ENCODE measurements around the gene OTUD3. TPM values are rescaled to one million over a fixed set of nuclear protein-coding genes. Genes with fewer than 3 reads are reported as not detected.

Gene OTUD3
- total RNA-seq, 1 donor from 2014 or later, result 19.9 TPM

- Mint-ChIP-seq H3K4me3 (ENCODE audit: low read depth) (no peak overlapping the region), H3K27ac (no peak overlapping the region), H3K36me3 (ENCODE audit: insufficient read depth) (no peaks in the 10 kb centered on the region), H3K9me3 (ENCODE audit: low read depth) (peaks cover 5% of the 10 kb centered on the region), H3K4me1 (ENCODE audit: low read depth) (peaks cover 7% of the 10 kb centered on the region), H3K27me3 (no peaks in the 10 kb centered on the region)
- no peak for DNase-seq (ENCODE audit: low spot score, unreplicated experiment)
- TF ChIP-seq CTCF (IDR thresholded peaks at IDR 0.05; ENCODE audit: unreplicated experiment), result no peak
Observed at GRCh38 chr1:19938472-19938871, 56.3 kb downstream of the OTUD3 start.

GRCh38 chr1:19940486-19941205 lies 58.5 kb downstream of the OTUD3 start:
- TF ChIP-seq CTCF (IDR thresholded peaks at IDR 0.05; ENCODE audit: unreplicated experiment), result no peak
- Mint-ChIP-seq H3K4me1 (ENCODE audit: low read depth) (peaks cover 7% of the 10 kb centered on the region), H3K27me3 (peaks cover 3% of the 10 kb centered on the region), H3K9me3 (ENCODE audit: low read depth) (peaks cover 7% of the 10 kb centered on the region), H3K27ac (no peak overlapping the region), H3K4me3 (ENCODE audit: low read depth) (no peak overlapping the region), H3K36me3 (ENCODE audit: insufficient read depth) (no peaks in the 10 kb centered on the region)
- no peak for DNase-seq (ENCODE audit: low spot score, unreplicated experiment)

- H3K4me1 Mint-ChIP-seq (ENCODE audit: low read depth), result peaks cover 10% of the 10 kb centered on the region
- peaks cover 5% of the 10 kb centered on the region for H3K27me3 Mint-ChIP-seq
- DNase-seq (ENCODE audit: low spot score, unreplicated experiment), result no peak
- H3K9me3 Mint-ChIP-seq (ENCODE audit: low read depth), result peaks cover 7% of the 10 kb centered on the region
- H3K27ac Mint-ChIP-seq, result no peak overlapping the region
- H3K4me3 Mint-ChIP-seq (ENCODE audit: low read depth), result no peak overlapping the region
- no peak for TF ChIP-seq CTCF (IDR thresholded peaks at IDR 0.05; ENCODE audit: unreplicated experiment)
- H3K36me3 Mint-ChIP-seq (ENCODE audit: insufficient read depth), result no peaks in the 10 kb centered on the region
Observed at GRCh38 chr1:19941206-19941568, 59.0 kb downstream of the OTUD3 start.

GRCh38 chr1:19942088-19942487 lies 59.9 kb downstream of the OTUD3 start:
- H3K9me3 Mint-ChIP-seq (ENCODE audit: low read depth), result peaks cover 7% of the 10 kb centered on the region
- H3K27ac Mint-ChIP-seq, result no peak overlapping the region
- peaks cover 16% of the 10 kb centered on the region for H3K4me1 Mint-ChIP-seq (ENCODE audit: low read depth)
- DNase-seq (ENCODE audit: low spot score, unreplicated experiment), result no peak
- no peaks in the 10 kb centered on the region for H3K36me3 Mint-ChIP-seq (ENCODE audit: insufficient read depth)
- no peak for TF ChIP-seq CTCF (IDR thresholded peaks at IDR 0.05; ENCODE audit: unreplicated experiment)
- H3K4me3 Mint-ChIP-seq (ENCODE audit: low read depth), result no peak overlapping the region
- peaks cover 10% of the 10 kb centered on the region for H3K27me3 Mint-ChIP-seq

- H3K9me3 Mint-ChIP-seq (ENCODE audit: low read depth), result peaks cover 7% of the 10 kb centered on the region
- no peaks in the 10 kb centered on the region for H3K36me3 Mint-ChIP-seq (ENCODE audit: insufficient read depth)
- H3K4me3 Mint-ChIP-seq (ENCODE audit: low read depth), result no peak overlapping the region
- DNase-seq (ENCODE audit: low spot score, unreplicated experiment), result no peak
- no peak for TF ChIP-seq CTCF (IDR thresholded peaks at IDR 0.05; ENCODE audit: unreplicated experiment)
- H3K27me3 Mint-ChIP-seq, result peaks cover 10% of the 10 kb centered on the region
- no peak overlapping the region for H3K27ac Mint-ChIP-seq
- peaks cover 16% of the 10 kb centered on the region for H3K4me1 Mint-ChIP-seq (ENCODE audit: low read depth)
Observed at GRCh38 chr1:19942657-19943056, 60.5 kb downstream of the OTUD3 start.

All from progenitor cell of endocrine pancreas (in vitro differentiated cells).